Stimulated activated CD4-positive, alpha-beta T cell treated with anti-CD3 and anti-CD28 coated beads, Interleukin-2, amount 100 ng/mL, for 4 hours (primary cell): ENCODE measurements around the gene DEUP1.
"Not testable (repeated sequence)": the region's sequence is repeated elsewhere in the genome, so short reads cannot be mapped to it uniquely, and the experiment has no call there.

ENCODE experiments used
- DNase-seq: peaks from one replicate; pipeline ENCODE4 v3.0.0-alpha.2; 2020; ENCODE audit warnings: low read depth

The DEUP1 gene

DNA sequence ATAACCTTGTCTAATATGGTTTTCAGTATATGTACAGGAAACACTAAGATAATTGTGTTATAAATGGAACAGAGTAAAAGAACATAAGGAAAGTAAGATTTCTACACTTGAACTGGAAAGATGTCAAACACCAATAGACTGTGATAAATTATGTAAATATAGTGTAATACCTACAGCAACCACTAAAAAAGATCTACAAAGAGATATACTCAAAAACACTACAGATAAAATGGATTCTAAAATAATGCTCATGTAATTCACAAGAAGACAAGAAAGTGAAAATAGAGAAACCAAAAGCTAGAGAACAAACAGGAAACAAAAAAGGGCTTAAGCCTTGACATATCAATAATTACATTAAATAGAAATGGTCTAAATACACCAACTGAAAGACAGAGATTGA is 30.9 kb downstream of the DEUP1 start:
- no peak for DNase-seq

DNA sequence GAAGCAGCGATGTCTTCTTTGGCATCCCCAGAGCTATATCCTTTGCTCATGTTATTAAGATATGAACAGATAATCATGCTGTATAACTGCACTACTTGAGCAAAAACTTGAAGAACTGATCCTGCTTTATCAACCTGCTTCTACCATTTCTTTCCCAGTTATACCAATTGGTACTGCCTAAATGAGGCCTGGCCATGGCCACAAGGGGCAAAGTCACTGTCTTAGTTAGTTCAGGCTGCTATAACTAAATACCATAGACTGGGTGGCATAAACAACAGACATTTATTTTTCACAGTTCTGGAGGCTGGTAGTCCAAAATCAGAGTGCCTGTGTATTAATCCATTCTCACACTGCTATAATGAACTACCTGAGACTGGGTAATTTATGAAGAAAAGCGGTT is 37.5 kb downstream of the DEUP1 start:
- DNase-seq: no peak

DNA sequence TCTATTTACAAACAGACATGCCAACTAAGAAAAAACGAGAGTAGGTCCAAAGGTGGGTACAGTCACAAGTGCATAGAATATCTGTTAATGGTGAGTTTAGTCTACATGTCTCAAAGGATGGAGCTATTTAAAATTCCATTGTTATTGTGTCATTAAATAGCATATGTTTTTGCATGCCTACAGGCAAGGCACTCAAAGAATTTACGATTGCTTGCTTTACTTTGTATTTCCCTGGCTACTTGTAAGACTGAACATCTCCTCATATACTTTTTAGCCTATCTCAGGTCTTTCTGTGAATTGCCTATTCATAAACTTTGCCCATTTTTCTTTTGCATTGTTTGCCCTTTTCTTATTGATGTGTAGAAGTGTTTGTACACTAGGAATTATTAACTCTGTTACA is 39.7 kb downstream of the DEUP1 start:
- DNase-seq: no peak

DNA sequence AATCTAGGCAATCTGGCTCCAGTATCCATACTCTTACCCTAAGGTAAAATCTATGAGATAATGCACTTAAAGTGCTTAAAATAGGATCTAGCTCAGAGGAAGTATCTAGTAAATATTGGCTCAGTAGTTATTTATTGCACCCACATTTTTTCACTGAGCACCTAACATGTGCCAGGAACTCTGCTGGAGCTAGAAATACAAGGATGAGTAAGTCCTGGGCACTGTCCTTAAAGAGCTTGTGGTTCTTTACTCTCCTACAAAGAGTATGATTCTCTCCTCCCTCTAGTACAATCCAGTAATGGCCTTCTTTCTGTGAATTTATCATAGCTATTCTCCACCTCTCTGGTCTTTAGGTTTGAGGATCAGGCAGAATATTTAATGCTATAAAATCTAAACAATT is 59.2 kb downstream of the DEUP1 start:
- no peak for DNase-seq

DNA sequence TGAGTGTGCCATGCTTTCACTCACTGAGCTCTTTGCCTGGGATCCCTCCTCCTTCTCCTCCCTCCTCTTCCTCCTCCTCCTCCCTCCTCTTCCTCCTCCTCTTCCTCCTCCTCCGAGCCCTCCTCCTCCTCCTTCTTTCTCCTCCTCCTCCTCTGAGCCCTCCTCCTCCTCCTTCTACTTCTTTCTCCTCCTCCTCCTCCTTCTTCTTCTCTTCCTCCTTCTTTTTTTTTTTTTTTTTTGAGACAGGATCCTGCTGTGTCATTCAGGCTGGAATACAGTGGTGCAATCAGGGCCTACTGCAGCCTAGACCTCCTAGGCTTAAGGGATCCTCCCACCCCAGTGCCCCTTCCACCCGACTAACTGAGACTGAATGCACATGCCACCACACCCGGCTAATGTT is 62.3 kb downstream of the DEUP1 start:
- no peak for DNase-seq

DNA sequence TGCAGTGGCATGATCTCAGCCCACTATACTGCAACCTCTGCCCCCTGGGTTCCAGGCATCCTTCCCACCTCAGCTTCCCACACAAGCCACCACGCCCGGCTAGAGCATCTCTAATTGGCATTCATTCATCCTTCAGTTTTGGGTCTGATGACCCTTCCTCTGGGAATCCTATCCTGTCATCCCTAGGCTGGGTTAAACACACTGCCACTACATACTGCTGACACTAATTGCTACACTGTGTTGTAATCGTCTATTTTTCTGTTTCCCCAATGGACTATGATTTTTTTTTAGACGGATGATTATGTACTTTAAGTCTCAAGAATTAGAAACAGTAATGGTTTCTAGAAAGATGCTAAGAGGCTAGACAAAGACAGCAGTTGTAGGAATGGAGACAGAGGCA is 62.8 kb downstream of the DEUP1 start:
- no peak for DNase-seq

DNA sequence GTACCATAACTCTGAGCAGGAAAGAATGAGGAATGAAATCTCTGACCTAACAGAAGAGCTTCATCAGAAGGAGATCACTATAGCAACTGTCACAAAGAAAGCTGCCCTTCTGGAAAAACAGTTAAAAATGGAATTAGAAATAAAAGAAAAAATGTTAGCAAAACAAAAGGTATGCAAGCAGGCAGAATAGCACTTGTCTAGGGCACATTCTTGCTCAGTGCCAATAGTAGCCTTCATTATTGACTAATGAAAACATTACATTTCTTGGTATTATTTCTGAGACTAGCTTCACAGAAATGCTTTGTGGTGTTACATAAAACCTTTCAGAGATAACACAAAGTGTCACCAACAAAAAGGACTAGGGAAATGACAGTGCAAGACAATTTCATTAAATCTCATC is 63.9 kb downstream of the DEUP1 start:
- no peak for DNase-seq

DNA sequence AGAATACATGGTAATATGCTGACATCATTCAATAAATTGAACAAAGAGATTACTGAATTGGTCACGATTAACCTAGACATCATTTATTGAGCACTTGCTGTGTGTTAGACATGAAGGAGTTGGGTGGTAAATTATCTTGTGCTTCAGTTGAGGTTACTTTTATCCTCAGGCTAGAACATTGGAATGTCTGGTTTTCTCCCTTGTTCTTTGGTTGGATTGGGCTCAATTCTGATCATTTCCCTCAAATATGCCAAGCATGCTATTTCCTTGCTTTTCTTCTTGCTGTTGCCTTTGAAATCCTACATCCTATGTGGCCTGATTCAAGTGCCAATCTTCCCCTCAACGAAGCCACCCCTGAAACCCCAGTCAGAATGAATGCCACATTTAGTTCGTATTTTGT is 65.8 kb downstream of the DEUP1 start:
- DNase-seq: no peak

DNA sequence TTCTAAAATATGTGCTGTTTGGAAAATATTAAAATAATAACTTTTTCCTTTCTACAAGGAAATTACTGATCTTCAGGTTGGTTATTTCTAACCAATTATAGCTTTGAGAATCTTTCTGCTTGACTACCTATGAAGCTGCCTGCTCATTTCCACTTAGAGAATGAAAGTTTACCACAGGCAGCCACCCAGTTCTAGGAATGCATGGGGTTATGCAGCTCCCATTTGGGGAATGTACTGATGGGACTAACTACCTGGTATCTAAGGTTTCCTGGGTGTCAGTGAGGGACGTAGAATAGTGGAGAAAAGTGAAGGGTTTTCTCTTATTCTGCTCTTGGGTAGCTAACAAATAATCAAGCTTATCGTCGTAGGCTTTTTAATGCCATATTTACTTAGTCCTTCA is 73.4 kb downstream of the DEUP1 start:
- DNase-seq: no peak

DNA sequence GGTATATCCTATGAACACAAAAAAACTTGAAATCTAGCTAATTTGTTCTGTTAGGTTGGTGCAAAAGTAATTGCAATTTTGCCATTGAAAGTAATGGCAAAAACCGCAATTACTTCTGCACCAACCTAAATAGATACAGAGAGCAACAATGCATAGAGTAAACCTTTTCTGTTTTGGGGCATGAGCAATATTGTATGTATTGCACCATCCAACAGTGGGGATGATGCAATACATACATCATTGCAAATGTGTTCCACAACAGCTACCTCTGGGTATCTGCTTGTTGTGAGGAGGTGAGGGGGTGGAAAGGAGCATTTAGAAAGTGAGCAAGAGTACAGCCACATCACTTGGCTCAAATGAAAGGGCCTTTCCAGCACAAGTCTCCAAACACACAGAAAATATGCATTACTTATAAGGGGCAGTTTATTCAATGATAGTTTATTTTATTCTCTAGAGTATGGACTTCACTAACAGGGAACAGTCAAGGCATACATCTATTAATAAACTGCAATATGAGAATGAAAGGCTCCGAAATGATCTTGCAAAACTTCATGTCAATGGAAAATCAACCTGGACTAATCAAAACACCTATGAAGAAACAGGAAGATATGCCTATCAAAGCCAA is 77.3 kb downstream of the DEUP1 start:
- no peak for DNase-seq

DNA sequence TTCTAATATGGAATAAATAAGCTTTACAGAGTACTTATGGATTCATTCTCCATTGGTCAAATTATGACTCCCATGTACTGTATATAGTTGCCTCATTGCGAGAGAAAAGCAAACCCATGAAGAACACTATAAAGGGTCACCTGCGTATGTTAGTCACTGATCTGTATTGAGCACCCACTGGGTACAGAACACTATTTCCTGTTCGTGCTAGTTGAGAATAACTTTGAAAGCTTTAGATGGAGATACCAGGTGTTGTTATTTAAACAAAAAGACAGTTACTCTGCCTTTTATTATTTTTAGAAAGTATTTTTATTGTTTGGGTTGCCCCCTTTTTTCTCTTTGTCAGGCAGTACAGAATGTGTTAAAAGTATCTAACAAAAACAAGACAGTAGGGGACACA is 79.9 kb downstream of the DEUP1 start:
- no peak for DNase-seq

DNA sequence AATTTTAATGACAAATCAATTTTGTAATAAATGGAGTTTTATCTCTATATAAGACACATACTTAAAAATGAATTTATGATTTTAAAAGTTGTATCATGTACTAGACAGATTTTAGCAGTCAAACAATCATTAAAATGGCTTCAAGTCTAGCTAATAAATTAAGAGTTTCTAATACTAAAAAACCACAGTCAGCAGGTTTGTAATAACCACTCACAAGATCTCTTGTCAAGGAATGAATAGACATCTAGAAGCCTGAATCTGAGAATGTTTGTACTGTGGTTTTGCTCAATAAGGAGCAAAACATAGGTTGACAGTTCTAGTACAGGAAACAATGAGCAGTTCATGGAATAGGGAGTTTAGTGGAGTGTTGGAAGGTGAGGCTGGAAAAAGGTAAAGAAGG is 81.2 kb downstream of the DEUP1 start:
- DNase-seq: no peak

DNA sequence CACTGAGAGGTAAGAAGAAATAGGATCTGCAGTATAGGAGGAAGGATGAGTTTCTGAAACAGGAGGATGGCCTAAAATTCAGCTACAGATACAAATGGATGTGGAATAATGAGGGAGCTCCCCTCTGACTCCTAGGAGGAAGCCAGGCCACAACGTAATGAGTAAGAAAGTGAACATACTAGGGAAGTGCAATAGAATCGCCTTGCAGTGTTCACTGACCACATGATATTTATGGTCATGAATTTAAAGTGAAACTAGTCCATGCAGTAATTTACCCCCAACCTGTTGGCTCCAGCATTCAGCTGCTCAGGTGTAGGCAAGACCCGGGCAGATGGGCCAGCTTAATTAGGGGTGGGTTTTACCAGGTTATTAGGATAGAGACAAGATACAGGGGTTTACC is 101.7 kb downstream of the DEUP1 start:
- DNase-seq: no peak

DNA sequence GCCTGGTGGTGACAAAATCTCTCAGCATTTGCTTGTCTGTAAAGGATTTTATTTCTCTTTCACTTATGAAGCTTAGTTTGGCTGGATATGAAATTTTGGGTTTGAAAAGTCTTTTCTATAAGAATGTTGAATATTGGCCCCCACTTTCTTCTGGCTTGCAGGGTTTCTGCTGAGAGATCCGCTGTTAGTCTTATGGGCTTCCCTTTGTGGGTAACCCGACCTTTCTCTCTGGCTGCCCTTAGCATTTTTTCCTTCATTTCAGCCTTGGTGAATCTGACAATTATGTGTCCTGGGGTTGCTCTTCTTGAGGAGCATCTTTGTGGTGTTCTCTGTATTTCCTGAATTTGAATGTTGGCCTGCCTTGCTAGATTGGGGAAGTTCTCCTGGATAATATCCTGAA is 112.7 kb downstream of the DEUP1 start:
- not testable (repeated sequence) for DNase-seq

DNA sequence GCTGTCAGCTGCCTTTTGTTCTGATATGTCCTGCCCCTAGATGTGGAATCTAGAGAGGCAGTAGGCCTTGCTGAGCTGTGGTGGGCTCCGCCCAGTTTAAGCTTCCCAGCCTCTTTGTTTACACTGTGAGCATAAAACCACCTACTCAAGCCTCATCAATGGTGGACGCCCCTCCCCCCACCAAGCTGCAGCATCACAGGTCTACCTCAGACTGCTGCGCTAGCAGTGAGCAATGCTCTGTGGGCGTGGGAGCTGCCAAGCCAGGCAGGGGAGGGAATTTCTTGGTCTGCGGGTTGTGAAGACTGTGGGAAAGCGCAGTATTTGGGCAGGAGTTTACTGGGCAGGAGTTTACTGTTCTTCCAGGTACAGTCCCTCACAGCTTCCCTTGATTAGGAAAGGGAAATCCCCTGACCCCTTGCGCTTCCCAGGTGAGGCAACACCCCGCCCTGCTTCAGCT is 114.1 kb downstream of the DEUP1 start:
- no peak for DNase-seq

DNA sequence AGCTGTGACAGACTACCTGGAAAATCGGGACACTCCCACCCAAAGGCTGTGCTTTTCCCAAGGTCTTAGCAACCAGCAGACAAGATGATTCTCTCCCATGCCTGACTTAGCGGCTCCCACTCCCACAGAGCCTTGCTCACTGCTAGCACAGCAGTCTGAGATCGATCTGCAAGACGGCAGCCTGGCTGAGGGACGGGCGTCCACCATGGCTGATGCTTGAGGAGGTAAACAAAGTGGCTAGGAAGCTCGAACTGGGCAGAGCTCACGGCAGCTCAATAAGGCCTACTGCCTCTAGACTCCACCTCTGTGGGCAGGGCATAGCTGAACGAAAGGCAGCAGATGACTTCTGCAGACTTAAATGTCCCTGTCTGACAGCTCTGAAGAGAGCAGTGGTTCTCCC is 127.7 kb downstream of the DEUP1 start:
- no peak for DNase-seq

DNA sequence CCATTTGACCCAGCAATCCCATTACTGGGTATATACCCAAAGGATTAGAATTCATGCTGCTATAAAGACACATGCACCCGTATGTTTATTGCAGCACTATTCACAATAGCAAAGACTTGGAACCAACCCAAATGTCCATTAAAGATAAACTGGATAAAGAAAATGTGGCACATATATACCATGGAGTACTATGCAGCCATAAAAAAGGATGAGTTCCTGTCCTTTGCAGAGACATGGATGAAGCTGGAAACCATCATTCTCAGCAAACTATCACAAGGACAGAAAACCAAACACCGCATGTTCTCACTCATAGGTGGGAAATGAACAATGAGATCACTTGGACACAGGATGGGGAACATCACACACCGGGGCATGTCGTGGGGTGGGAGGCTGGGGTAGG is 133.1 kb downstream of the DEUP1 start:
- not testable (repeated sequence) for DNase-seq

DNA sequence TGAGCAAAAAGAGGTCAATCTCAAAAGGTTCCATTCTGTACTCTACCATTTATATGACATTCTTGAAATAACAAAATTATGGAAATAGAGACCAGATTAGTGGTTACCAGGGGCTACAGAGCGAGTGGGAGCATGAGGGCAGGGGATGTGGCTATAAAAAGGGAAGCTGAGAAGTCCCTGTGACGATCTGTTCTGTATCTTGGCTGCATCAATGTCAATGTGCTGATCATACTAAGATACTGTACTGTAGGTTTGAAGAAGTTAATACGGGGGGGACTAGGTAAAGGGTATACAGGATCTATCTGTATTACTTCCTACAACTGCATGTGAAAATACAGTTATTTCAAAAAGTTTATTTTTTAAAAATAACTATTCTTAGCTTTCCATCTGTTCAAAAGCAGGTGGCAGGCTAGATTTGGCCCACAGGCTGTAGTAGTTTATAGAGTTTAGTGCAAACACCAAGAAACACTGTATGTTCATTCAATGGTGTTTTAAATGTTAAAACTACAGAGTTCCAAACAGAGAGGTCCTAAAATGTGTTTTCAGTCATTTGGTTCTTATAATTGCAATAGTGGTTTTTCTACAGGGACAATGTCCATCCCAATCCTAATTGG is 134.5 kb downstream of the DEUP1 start:
- DNase-seq: no peak

DNA sequence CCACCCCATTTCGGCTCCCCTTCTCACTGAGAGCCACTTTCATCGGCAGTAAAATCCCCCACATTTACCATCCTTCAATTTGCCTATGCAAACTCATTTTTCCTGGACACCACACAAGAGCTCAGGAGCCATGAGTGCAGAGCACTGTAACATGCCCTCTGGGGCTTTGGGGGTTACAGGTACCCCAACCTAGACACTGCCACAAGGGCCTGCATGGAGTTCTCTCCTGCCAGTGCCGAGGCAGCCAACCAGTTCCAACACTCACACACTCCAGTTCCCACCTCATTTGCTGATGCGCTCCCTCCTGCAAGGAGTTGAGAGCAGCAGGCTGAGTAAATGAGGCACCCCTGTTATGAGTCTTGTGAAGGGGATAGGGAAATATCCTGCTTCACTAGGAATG is 136.5 kb downstream of the DEUP1 start:
- DNase-seq: no peak

DNA sequence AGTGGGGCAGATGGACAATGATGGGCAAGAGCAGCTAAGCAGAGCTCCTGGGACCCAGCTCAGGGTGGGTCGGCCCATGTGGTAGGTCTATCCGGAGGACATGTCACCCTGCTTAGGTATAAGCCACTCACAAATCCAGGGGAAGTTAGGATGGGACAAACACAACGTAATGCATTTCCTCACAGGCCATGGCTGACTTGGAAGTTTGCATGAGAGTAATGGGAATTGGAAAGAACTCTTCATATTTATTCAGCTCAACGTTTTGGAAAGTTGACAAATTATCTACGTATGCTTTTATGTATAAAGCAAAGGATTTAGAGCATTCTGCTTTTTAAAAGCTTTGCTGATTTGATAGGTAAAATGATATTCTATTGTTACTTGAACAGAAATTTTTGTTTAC is 137.7 kb downstream of the DEUP1 start:
- no peak for DNase-seq

DNA sequence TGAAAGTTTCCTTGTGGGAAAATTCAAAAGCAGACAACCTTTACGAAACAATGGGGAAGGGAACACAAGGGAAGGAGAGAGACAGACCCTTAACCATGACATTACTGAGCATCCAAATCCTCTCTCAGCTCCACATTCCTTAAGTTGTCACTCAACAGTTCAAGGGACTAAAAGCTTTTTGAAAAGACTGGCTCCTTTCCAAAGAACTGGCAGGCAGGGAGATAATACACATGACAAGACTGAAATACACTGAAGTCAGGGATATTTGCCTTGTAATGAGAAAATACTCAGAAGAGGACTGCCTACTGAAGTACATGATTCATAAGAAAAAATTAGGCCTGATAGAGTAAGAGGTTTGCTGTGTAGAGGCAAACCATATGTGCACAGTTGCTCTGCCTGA is 143.6 kb downstream of the DEUP1 start:
- no peak for DNase-seq

DNA sequence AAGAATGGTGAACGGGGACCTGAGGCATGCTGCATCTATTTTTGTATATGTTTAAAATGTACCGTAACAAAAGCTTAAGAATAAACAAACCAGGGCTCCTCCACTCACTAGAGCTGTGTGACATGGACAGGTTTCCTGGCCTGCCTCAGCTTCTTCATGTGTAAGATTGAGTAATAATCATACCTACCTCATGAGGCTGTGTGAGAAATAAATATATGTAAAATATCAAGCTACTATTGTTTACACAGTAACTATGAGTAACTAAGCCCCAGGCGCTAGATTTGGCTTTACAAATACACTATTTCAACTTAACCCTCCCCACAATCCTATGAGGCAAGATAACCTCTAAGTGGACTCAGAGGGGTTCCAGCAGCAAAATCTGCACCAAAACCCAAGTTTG is 146.3 kb downstream of the DEUP1 start:
- no peak for DNase-seq

DNA sequence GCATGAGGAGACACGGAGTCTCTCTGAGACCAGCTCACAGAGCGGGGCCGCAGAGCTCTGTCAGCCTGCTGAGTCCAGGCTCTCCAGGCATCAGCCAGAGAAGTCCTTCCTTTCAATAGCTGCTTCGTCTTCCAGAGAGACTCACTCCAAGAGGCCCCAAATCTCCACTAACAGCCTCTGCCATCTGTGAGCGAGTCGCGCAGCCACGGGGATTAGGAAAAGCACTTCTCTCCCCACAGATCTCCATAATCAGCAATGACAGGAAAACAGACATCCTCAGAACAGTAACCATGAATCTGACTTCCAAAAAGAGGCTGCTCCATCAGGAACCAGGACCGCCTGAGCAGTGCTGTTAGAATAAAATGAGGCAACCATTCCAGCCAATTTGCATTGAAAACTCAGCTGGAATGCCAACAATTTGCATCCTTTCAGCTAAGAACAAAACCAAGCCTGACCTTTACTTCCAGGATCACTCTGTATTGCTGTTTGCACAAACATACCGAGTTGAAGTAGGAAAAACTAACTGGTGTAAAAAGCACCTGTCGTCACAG is 147.2 kb downstream of the DEUP1 start:
- DNase-seq: no peak

DNA sequence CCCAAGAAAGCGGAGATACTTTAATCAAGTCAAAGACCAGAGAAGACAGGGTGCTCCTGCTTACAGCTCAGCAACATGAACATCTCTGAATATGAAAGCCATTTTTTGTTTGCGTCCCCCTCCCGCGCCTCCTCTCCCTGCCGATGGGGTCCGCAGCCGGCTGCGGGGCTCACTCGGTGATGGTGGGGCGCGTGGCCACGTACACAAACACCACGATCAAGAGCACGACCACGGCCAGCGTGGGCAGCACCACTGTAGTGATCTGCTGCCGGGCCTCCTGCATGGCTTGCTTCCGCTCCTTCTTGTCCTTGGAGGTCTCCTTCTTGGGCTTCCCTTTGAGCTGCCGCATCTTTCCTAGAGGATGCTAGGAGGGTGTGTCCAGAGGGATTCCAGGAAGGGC is 148.3 kb downstream of the DEUP1 start:
- DNase-seq: no peak
